ENCODE data around the gene MPHOSPH10. TPM values are rescaled to one million over a fixed set of nuclear protein-coding genes. Genes with fewer than 3 reads are reported as not detected.
"Not testable (repeated sequence)": the region's sequence is repeated elsewhere in the genome, so short reads cannot be mapped to it uniquely, and the experiment has no call there.

Gene MPHOSPH10, protein sequence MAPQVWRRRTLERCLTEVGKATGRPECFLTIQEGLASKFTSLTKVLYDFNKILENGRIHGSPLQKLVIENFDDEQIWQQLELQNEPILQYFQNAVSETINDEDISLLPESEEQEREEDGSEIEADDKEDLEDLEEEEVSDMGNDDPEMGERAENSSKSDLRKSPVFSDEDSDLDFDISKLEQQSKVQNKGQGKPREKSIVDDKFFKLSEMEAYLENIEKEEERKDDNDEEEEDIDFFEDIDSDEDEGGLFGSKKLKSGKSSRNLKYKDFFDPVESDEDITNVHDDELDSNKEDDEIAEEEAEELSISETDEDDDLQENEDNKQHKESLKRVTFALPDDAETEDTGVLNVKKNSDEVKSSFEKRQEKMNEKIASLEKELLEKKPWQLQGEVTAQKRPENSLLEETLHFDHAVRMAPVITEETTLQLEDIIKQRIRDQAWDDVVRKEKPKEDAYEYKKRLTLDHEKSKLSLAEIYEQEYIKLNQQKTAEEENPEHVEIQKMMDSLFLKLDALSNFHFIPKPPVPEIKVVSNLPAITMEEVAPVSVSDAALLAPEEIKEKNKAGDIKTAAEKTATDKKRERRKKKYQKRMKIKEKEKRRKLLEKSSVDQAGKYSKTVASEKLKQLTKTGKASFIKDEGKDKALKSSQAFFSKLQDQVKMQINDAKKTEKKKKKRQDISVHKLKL
- polyA plus RNA-seq (2013), result 25.4 TPM

DNA sequence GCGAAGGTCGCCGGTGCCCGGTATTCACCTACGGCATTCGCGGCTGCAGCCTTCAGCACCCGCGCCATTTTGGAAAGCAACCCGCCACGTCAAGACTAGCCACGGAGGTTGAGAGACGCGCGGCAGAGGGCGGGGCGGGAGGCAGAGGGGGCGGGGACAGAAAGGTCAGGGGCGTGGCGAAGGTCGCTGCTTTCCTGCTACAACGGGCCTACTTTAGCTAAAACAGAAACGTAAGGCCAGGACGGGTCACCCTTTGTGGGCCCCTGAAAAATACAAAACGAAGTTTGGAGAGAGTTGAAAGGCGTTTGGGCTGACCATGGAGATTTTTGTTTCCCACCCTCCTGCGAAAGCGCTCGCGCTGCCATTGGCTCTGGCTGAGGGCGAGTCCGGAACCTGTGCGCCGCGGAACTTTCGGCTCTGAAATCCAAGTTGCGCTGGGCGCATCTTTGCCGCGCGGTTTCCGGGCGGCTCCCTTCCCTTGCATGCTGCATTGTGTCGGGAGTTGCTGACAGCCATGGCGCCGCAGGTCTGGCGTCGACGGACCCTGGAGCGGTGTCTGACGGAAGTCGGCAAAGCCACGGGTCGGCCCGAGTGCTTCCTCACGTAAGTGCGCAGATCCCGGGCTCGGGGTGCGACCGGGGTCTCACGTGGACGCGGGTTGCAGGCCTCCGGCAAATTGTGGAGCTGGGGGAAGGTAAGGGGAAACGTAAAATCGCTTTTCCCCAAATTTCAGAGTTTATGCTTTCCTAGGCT, at the start of gene MPHOSPH10, which contains the start of gene MCEE:
MPHOSPH10 (plus strand) TSS at position 483 of the 753 bp plus-strand sequence; CDS start at position 515, 32 bp downstream.
MCEE (minus strand) TSS at position 78 of the 753 bp plus-strand sequence; CDS start at position 68, 10 bp downstream.
- Histone ChIP-seq H3K4me3 (ENCODE audit: control insufficient read depth in 1 of 7, extremely low read depth in 1 of 7, insufficient read depth in 4 of 7, low read depth in 2 of 7, low read length in 6 of 7) (peak within 1 kb of the TSS; percentile 75 to 100 (median 96)), H3K4me1 (ENCODE audit: control extremely low read depth in 1 of 4, control insufficient read depth in 4 of 4, insufficient read depth in 4 of 4, low read length in 3 of 4) (peaks cover 10 to 30% (median 17%) of the 10 kb centered on the region in 4 experiments), H3K9me3 (ENCODE audit: control extremely low read depth in 1 of 5, control insufficient read depth in 4 of 5, insufficient read depth in 2 of 5, low read depth in 1 of 5, low read length in 4 of 5) (no peaks in the 10 kb centered on the region), H3K36me3 (ENCODE audit: control insufficient read depth in 4 of 4, insufficient read depth in 4 of 4, low read length in 3 of 4) (peaks cover 10 to 17% (median 13%) of the 10 kb centered on the region in 4 experiments), H3K27ac (ENCODE audit: insufficient read depth in 1 of 2, low read depth in 1 of 2, low read length in 2 of 2, poor library complexity in 1 of 2, severe bottlenecking in 2 of 2) (peak within 1 kb of the TSS; percentile 85 to 93), H3K27me3 (replicated peaks in 2 of 5; ENCODE audit: control insufficient read depth in 4 of 5, insufficient read depth in 5 of 5, low read length in 4 of 5) (no peaks in the 10 kb centered on the region)
- WGBS (ENCODE audit: insufficient coverage), result 1% methylated on average over 48 of the region's 67 CpGs
- CTCF ChIA-PET, result interaction anchor here (0.6 to 3.2 kb wide), 8 partner anchors 21 to 339 kb away, joined by 3 to 19 read pairs (median 4); partner anchors contain the start of gene NAGK
- peak; percentile 88 to 92 (median 90) for DNase-seq
- POLR2A ChIA-PET, result interaction anchor here (0.6 to 2.1 kb wide), 5 partner anchors 11 to 70 kb away, joined by 3 to 19 read pairs (median 3); partner anchors contain the start of gene NAGK

DNA sequence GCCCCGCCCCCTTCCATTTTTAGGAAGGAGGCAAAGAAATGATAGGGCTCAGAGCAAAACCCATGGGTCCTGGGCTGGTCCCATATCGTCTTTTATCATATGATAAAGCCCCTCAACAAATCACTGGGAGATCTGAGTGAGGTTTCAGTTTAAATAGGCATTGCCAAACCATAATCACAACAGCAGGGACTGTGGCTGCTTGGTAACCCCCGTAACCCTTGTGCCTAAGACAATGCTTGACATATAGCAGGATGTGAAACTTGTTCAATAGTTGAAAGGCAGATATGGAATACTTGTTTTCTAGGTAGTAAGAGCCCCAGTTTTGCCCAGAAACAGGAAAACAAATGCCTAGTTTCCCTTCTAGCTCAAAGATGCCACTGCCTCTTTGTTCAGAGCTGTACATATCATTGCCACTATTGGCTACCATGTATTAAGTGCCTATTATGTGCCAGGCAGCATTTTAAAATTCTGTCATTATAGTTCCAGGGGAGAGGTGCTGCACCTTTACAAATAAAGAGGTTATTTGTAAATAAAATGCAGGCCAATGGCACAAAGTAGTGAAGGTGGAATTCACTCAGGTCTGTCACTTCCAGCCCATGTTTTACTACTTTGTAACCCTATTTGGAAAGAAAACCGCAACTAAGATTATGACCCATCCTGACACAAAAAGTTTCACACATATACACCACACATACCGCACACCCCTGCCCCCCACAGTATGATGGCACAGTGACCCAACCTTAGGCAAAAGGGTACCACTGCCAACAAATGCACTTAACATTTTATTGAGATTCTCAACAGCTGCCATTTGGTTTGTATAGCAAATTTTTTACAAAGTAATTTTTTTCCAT, 47.8 kb upstream of the MPHOSPH10 start:
- ChIA-PET POLR2A (interaction anchor here (0.5 kb wide), 1 partner anchor 15 kb away, joined by 3 read pairs; no protein-coding TSS in a partner anchor), CTCF (interaction anchor here (0.6 to 1.6 kb wide), 3 partner anchors 10 to 58 kb away, joined by 3 to 5 read pairs (median 5); partner anchors contain the start of gene NAGK)
- Histone ChIP-seq H3K9me3 (ENCODE audit: control extremely low read depth in 1 of 5, control insufficient read depth in 4 of 5, insufficient read depth in 2 of 5, low read depth in 1 of 5, low read length in 4 of 5) (no peaks in the 10 kb centered on the region), H3K27ac (ENCODE audit: insufficient read depth in 1 of 2, low read depth in 1 of 2, low read length in 2 of 2, poor library complexity in 1 of 2, severe bottlenecking in 2 of 2) (no peak overlapping the region), H3K4me3 (ENCODE audit: control insufficient read depth in 1 of 7, extremely low read depth in 1 of 7, insufficient read depth in 4 of 7, low read depth in 2 of 7, low read length in 6 of 7) (no peak overlapping the region), H3K36me3 (ENCODE audit: control insufficient read depth in 4 of 4, insufficient read depth in 4 of 4, low read length in 3 of 4) (peaks cover 11 to 15% (median 14%) of the 10 kb centered on the region in 4 experiments), H3K4me1 (ENCODE audit: control extremely low read depth in 1 of 4, control insufficient read depth in 4 of 4, insufficient read depth in 4 of 4, low read length in 3 of 4) (peaks cover 0 to 10% (median 7%) of the 10 kb centered on the region in 4 experiments), H3K27me3 (replicated peaks in 2 of 5; ENCODE audit: control insufficient read depth in 4 of 5, insufficient read depth in 5 of 5, low read length in 4 of 5) (no peaks in the 10 kb centered on the region)
- DNase-seq, result no peak
- WGBS (ENCODE audit: insufficient coverage), result 100% methylated on average over 1 of the region's 5 CpGs

DNA sequence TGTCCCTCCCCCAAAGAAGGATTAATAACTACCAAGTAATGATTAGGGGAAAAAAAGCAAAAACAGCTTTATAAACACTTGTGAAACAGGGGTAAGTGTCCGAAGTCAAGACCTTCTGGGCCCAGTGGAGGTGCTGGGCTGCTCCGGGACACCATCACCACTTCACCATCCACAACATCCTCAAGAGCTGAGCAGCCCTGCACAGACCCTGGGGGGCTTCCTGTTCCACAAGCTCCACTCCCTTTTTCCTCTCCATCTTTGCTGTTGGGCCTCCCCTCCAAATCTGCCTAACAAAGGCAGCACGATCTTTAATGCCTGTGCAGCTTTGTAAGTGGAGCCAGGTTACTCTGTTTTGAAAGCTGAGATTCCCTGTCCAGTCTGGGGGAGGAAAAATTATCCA, 47.1 kb upstream of the MPHOSPH10 start:
- H3K36me3 ChIP-seq (ENCODE audit: control insufficient read depth in 4 of 4, insufficient read depth in 4 of 4, low read length in 3 of 4); H3K27me3 ChIP-seq (replicated peaks in 2 of 5; ENCODE audit: control insufficient read depth in 4 of 5, insufficient read depth in 5 of 5, low read length in 4 of 5); DNase-seq; H3K9me3 ChIP-seq (ENCODE audit: control extremely low read depth in 1 of 5, control insufficient read depth in 4 of 5, insufficient read depth in 2 of 5, low read depth in 1 of 5, low read length in 4 of 5); POLR2A ChIA-PET; H3K27ac ChIP-seq (ENCODE audit: insufficient read depth in 1 of 2, low read depth in 1 of 2, low read length in 2 of 2, poor library complexity in 1 of 2, severe bottlenecking in 2 of 2); H3K4me3 ChIP-seq (ENCODE audit: control insufficient read depth in 1 of 7, extremely low read depth in 1 of 7, insufficient read depth in 4 of 7, low read depth in 2 of 7, low read length in 6 of 7): not testable (repeated sequence)
- WGBS (ENCODE audit: insufficient coverage), result no CpG with 5 or more reads among the region's 3 CpGs
- H3K4me1 ChIP-seq (ENCODE audit: control extremely low read depth in 1 of 4, control insufficient read depth in 4 of 4, insufficient read depth in 4 of 4, low read length in 3 of 4), result peaks cover 0 to 10% (median 7%) of the 10 kb centered on the region in 4 experiments
- CTCF ChIA-PET, result interaction anchor here (1.5 kb wide), 1 partner anchor 16 kb away, joined by 5 read pairs; the partner anchor contains the start of gene NAGK

DNA sequence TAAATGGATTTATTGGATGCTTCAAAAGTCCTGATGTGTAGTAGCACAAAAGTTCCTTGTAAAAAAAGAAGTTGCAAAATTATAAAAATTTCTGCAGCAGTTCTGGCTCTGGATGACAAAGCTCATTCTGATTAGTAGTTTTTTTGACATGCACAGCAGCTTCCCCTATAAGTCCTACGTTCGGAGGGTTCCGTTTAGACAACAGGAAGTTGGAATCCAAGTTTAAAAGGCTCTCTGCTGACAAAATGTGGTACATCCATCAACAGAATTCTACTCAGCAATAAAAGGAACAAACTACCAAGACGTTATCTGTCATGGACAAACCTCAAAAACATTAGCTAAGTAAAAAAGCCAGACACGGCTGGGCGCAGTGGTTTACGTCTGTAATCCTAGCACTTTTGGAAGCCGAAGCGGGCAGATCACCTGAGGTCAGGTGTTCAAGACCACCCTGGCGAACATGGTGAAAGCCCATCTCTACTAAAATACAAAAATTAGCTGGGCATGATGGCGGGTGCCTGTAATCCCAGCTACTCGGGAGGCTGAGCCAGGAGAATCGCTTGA, 46.6 kb upstream of the MPHOSPH10 start:
- H3K27me3 ChIP-seq (replicated peaks in 2 of 5; ENCODE audit: control insufficient read depth in 4 of 5, insufficient read depth in 5 of 5, low read length in 4 of 5); H3K9me3 ChIP-seq (ENCODE audit: control extremely low read depth in 1 of 5, control insufficient read depth in 4 of 5, insufficient read depth in 2 of 5, low read depth in 1 of 5, low read length in 4 of 5); POLR2A ChIA-PET; H3K36me3 ChIP-seq (ENCODE audit: control insufficient read depth in 4 of 4, insufficient read depth in 4 of 4, low read length in 3 of 4): not testable (repeated sequence)
- H3K4me1 ChIP-seq (ENCODE audit: control extremely low read depth in 1 of 4, control insufficient read depth in 4 of 4, insufficient read depth in 4 of 4, low read length in 3 of 4), result peaks cover 0 to 10% (median 7%) of the 10 kb centered on the region in 4 experiments
- CTCF ChIA-PET, result interaction anchor here (0.9 to 1.5 kb wide), 3 partner anchors 12 to 71 kb away, joined by 3 to 5 read pairs (median 4); partner anchors contain the start of gene NAGK
- peak overlapping the region in 4 of 7 experiments; percentile 15 to 66 (median 44) for H3K4me3 ChIP-seq (ENCODE audit: control insufficient read depth in 1 of 7, extremely low read depth in 1 of 7, insufficient read depth in 4 of 7, low read depth in 2 of 7, low read length in 6 of 7)
- peak in 2 of 3 donors; percentile 69 to 75 for DNase-seq
- H3K27ac ChIP-seq (ENCODE audit: insufficient read depth in 1 of 2, low read depth in 1 of 2, low read length in 2 of 2, poor library complexity in 1 of 2, severe bottlenecking in 2 of 2), result peak overlapping the region in 1 of 2 experiments; percentile 58
- 26% methylated on average over 7 of the region's 13 CpGs for WGBS (ENCODE audit: insufficient coverage)

DNA sequence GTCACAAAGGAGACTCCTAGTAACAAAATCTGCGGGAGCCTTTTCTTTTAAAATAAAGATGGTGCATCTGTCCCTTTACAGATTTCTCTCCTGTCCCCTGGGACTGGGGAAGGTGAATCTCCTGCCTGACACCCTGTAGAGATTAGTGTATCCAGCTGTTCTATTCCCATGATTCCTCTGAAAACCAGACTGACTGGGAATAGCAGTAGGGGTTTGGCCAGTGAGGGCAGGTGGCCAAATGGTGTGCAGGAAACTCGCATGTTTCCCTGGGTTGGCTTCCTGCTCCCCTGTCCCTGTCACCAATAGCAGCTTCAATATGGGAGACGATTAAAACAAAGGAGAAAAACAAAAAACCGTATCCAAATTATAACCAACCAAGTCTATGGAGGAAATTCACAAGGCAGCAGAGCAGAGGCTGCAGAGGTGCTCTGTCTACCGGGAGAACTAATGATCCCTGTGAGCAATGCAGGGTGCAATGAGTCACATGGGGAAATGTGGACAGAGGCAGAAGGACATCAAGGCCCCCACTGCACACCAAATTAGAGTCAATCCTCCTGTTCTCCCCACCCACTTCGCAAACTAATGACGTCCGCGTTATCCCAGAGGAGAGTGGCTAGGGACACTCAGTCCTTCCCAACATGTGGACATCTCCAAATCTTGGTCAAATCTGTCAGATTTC, 45.0 kb upstream of the MPHOSPH10 start:
- H3K27ac ChIP-seq (ENCODE audit: insufficient read depth in 1 of 2, low read depth in 1 of 2, low read length in 2 of 2, poor library complexity in 1 of 2, severe bottlenecking in 2 of 2); POLR2A ChIA-PET; H3K9me3 ChIP-seq (ENCODE audit: control extremely low read depth in 1 of 5, control insufficient read depth in 4 of 5, insufficient read depth in 2 of 5, low read depth in 1 of 5, low read length in 4 of 5); H3K27me3 ChIP-seq (replicated peaks in 2 of 5; ENCODE audit: control insufficient read depth in 4 of 5, insufficient read depth in 5 of 5, low read length in 4 of 5); H3K4me3 ChIP-seq (ENCODE audit: control insufficient read depth in 1 of 7, extremely low read depth in 1 of 7, insufficient read depth in 4 of 7, low read depth in 2 of 7, low read length in 6 of 7); H3K36me3 ChIP-seq (ENCODE audit: control insufficient read depth in 4 of 4, insufficient read depth in 4 of 4, low read length in 3 of 4); DNase-seq; CTCF ChIA-PET: not testable (repeated sequence)
- WGBS (ENCODE audit: insufficient coverage), result 100% methylated on average over 1 of the region's 9 CpGs
- peaks cover 0 to 10% (median 7%) of the 10 kb centered on the region in 4 experiments for H3K4me1 ChIP-seq (ENCODE audit: control extremely low read depth in 1 of 4, control insufficient read depth in 4 of 4, insufficient read depth in 4 of 4, low read length in 3 of 4)

Data from common myeloid progenitor, CD34-positive (primary cell).